CD1c-positive myeloid dendritic cell (primary cell): ENCODE measurements around the gene ZNF324.
"Not testable (repeated sequence)": the region's sequence is repeated elsewhere in the genome, so short reads cannot be mapped to it uniquely, and the experiment has no call there.

Experiments
- DNase-seq: peaks from one replicate; pipeline ENCODE4 v3.0.0-alpha.2; 2016; ENCODE audit errors: extremely low spot score

Gene ZNF324

GRCh38 chr19:58471736-58472135 lies 4.9 kb downstream of the ZNF324 start:
- DNase-seq, result no peak

- DNase-seq, result no peak
Measured at GRCh38 chr19:58473775-58474174, 6.9 kb downstream of the ZNF324 start.

GRCh38 chr19:58474291-58474996 lies 7.6 kb downstream of the ZNF324 start:
- DNase-seq, result no peak

GRCh38 chr19:58474997-58475713 lies 8.3 kb downstream of the ZNF324 start:
- no peak for DNase-seq

GRCh38 chr19:58475714-58476497 lies 9.0 kb downstream of the ZNF324 start, which contains the start of gene ZNF446:
ZNF446 (plus strand) TSS chr19:58476352; CDS start chr19:58477219, 867 bp downstream.
- peak; percentile 97 for DNase-seq

- DNase-seq, result no peak
Measured at GRCh38 chr19:58476498-58477015, 9.7 kb downstream of the ZNF324 start.

- no peak for DNase-seq
Measured at GRCh38 chr19:58477130-58477529, 10.2 kb downstream of the ZNF324 start.

GRCh38 chr19:58477871-58478270 lies 11.0 kb downstream of the ZNF324 start:
- DNase-seq, result no peak

GRCh38 chr19:58479303-58479702 lies 12.4 kb downstream of the ZNF324 start:
- no peak for DNase-seq

GRCh38 chr19:58479736-58480480 lies 13.0 kb downstream of the ZNF324 start:
- no peak for DNase-seq

- DNase-seq, result no peak
Measured at GRCh38 chr19:58480481-58480830, 13.6 kb downstream of the ZNF324 start.

GRCh38 chr19:58480831-58481230 lies 14.0 kb downstream of the ZNF324 start:
- DNase-seq, result no peak

GRCh38 chr19:58482372-58482771 lies 15.5 kb downstream of the ZNF324 start:
- no peak for DNase-seq

GRCh38 chr19:58483776-58484175 lies 16.9 kb downstream of the ZNF324 start:
- DNase-seq, result no peak

- not testable (repeated sequence) for DNase-seq
Measured at GRCh38 chr19:58484349-58484748, 17.5 kb downstream of the ZNF324 start.

GRCh38 chr19:58491393-58491792 lies 24.5 kb downstream of the ZNF324 start:
- DNase-seq, result no peak

GRCh38 chr19:58492265-58492664 lies 25.4 kb downstream of the ZNF324 start:
- DNase-seq, result no peak

GRCh38 chr19:58497634-58498170 lies 30.8 kb downstream of the ZNF324 start:
- no peak for DNase-seq

- DNase-seq, result no peak
Measured at GRCh38 chr19:58498316-58499020, 31.6 kb downstream of the ZNF324 start.

- peak; percentile 99 for DNase-seq
Measured at GRCh38 chr19:58499021-58499927, 32.4 kb downstream of the ZNF324 start.
